ENCODE results near the gene NLRP9. TPM values are rescaled to one million over a fixed set of nuclear protein-coding genes. Genes with fewer than 3 reads are reported as not detected.

NLRP9 gene
- total and polyA plus RNA-seq, 2 of the 8 experiments (the other 6 are each of a cell fraction or from before 2014, with no cell fraction given): not detected

DNA sequence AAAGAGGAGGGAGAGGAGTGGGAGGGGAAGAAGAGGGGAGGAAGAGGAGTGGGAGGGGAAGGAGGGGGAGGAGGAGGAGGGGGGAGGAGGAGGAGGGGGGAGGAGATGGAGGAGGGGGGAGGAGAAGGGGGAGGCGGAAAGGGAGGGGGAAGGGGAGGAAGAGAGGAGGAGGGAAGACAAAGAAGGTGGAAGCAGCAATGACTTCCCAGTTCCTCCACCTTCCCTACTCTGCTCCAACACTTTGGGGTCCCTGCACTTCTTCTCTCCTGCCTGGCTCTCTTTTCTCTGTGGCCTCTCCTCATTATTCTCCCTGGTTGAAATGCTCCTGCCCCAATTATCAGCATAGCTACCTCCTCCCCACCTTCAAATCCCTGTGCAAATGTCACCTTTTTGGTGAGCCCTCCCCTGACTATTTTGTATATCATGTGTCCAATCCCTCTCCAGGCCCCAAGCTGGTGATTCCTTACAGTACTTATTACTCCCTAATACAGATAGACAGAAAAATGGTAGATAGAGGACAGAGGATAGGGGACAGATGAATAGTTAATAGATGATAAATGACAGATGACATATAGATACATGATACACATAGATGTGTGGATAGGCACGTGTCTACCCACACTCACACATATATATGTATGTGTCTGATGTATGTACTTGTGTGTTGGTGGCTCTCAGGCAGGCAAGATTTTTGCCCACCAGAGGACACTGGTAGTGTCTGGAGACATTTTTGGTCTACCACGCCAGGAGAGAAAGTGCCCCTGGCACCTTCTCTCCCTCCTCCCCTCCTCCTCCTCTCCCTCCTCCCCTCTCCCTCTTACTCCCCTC, 25.2 kb downstream of the NLRP9 start:
- DNase-seq (ENCODE audit: low read depth in 1 of 2, low spot score in 2 of 2) (no peak), FAIRE-seq (no peak)
- Histone ChIP-seq H2BK5ac (ENCODE audit: low read depth, low read length) (no peak overlapping the region), H3K36me3 (ENCODE audit: control insufficient read depth in 2 of 4, insufficient read depth in 4 of 4, low read length in 3 of 4) (no peaks in the 10 kb centered on the region), H3K4me1 (replicated peaks in 1 of 4; ENCODE audit: control insufficient read depth in 3 of 4, insufficient read depth in 4 of 4, low read length in 3 of 4) (no peaks in the 10 kb centered on the region), H3K4ac (replicated peaks; ENCODE audit: insufficient read length, low read depth, low read length) (no peak overlapping the region), H3K27ac (ENCODE audit: low read depth, low read length) (no peak overlapping the region), H4K5ac (ENCODE audit: insufficient read length, low read depth, low read length) (no peak overlapping the region), H3K4me3 (ENCODE audit: extremely low read depth in 1 of 4, insufficient read depth in 2 of 4, low read depth in 3 of 4, low read length in 4 of 4) (no peak overlapping the region), H4K91ac (replicated peaks; ENCODE audit: insufficient read length, low read length) (no peak overlapping the region), H3K4me2 (ENCODE audit: insufficient read depth in 1 of 2, low read depth in 2 of 2, low read length in 2 of 2) (no peak overlapping the region), H4K8ac (ENCODE audit: extremely low read depth, insufficient read depth, low read length) (no peak overlapping the region), H2BK120ac (replicated peaks; ENCODE audit: low read depth, low read length) (no peak overlapping the region), H2AK5ac (ENCODE audit: low read depth, low read length) (no peak overlapping the region), H3K79me2 (ENCODE audit: control insufficient read depth in 1 of 2, insufficient read depth in 2 of 2, low read length in 2 of 2) (no peaks in the 10 kb centered on the region), H3K23me2 (ENCODE audit: low read depth, low read length) (no peaks in the 10 kb centered on the region), H3K14ac (ENCODE audit: insufficient read length) (no peak overlapping the region), H3K23ac (ENCODE audit: insufficient read length) (no peak overlapping the region), H2AFZ (ENCODE audit: low read length) (no peak overlapping the region), H3K9me3 (ENCODE audit: insufficient read depth in 2 of 2, low read depth in 1 of 2, low read length in 1 of 2) (peaks cover 53 to 70% of the 10 kb centered on the region in 2 experiments), H2BK12ac (ENCODE audit: low read depth, low read length) (no peak overlapping the region), H2BK20ac (ENCODE audit: low read length) (no peak overlapping the region), H3K79me1 (ENCODE audit: low read depth, low read length) (no peaks in the 10 kb centered on the region), H3K27me3 (replicated peaks in 1 of 4; ENCODE audit: control insufficient read depth in 3 of 4, extremely low read depth in 1 of 4, insufficient read depth in 3 of 4, low read length in 3 of 4) (no peaks in the 10 kb centered on the region), H3K56ac (replicated peaks; ENCODE audit: insufficient read length, low read depth, low read length) (no peak overlapping the region), H3K9ac (replicated peaks in 1 of 4; ENCODE audit: extremely low read depth in 1 of 4, low read depth in 3 of 4, low read length in 3 of 4) (no peak overlapping the region), H4K20me1 (replicated peaks in 1 of 2; ENCODE audit: control insufficient read depth in 1 of 2, insufficient read depth in 2 of 2, low read length in 2 of 2) (no peaks in the 10 kb centered on the region), H2BK15ac (ENCODE audit: low read length) (no peak overlapping the region), H3K18ac (ENCODE audit: extremely low read depth, low read length) (no peak overlapping the region)
- 73% methylated on average over 1 of the region's 3 CpGs; no CpG with 5 or more reads in 1 of the 2 experiments for WGBS, 2 experiments (ENCODE audit: extremely low coverage in 1 of 2, insufficient coverage in 1 of 2, insufficient read length in 1 of 2, insufficient replicate concordance in 2 of 2, low coverage in 1 of 2, low lambda C conversion rate in 2 of 2, missing lambda C conversion rate in 1 of 2)
- ChIA-PET CTCF (ENCODE audit: partially characterized antibody) (no interaction called here), POLR2A (ENCODE audit: partially characterized antibody) (no interaction called here)
- no peak for TF ChIP-seq KDM1A (IDR thresholded peaks at IDR 0.05; ENCODE audit: borderline replicate concordance, low read length)
- no peak for TF ChIP-seq GABPA (IDR thresholded peaks at IDR 0.05; ENCODE audit: borderline replicate concordance, insufficient read depth, low read length)
- TF ChIP-seq SP4 (IDR thresholded peaks at IDR 0.05; ENCODE audit: low read length): no peak
- TF ChIP-seq RXRA (IDR thresholded peaks at IDR 0.05; ENCODE audit: insufficient read depth, low read depth, low read length): no peak
- TF ChIP-seq CREB1 (IDR thresholded peaks at IDR 0.05): no peak
- TF ChIP-seq, protein P1, sequence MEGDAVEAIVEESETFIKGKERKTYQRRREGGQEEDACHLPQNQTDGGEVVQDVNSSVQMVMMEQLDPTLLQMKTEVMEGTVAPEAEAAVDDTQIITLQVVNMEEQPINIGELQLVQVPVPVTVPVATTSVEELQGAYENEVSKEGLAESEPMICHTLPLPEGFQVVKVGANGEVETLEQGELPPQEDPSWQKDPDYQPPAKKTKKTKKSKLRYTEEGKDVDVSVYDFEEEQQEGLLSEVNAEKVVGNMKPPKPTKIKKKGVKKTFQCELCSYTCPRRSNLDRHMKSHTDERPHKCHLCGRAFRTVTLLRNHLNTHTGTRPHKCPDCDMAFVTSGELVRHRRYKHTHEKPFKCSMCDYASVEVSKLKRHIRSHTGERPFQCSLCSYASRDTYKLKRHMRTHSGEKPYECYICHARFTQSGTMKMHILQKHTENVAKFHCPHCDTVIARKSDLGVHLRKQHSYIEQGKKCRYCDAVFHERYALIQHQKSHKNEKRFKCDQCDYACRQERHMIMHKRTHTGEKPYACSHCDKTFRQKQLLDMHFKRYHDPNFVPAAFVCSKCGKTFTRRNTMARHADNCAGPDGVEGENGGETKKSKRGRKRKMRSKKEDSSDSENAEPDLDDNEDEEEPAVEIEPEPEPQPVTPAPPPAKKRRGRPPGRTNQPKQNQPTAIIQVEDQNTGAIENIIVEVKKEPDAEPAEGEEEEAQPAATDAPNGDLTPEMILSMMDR (IDR thresholded peaks at IDR 0.05; ENCODE audit: control extremely low read depth in 1 of 3, insufficient read depth in 1 of 3, low read depth in 1 of 3, low read length in 3 of 3): no peak
- TF ChIP-seq KDM5A (IDR thresholded peaks at IDR 0.05; ENCODE audit: low read length): no peak
- TF ChIP-seq ZNF274 (IDR thresholded peaks at IDR 0.05; ENCODE audit: borderline replicate concordance, extremely low read depth, low read length): no peak
- TF ChIP-seq, protein P2, sequence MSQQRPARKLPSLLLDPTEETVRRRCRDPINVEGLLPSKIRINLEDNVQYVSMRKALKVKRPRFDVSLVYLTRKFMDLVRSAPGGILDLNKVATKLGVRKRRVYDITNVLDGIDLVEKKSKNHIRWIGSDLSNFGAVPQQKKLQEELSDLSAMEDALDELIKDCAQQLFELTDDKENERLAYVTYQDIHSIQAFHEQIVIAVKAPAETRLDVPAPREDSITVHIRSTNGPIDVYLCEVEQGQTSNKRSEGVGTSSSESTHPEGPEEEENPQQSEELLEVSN (IDR thresholded peaks at IDR 0.05): no peak

All from H1 (cell line).